Stimulated activated CD8-positive, alpha-beta memory T cell treated with anti-CD3 and anti-CD28 coated beads, Interleukin-4, amount 100 ng/mL, for 1 hour (primary cell): ENCODE measurements around the gene FBXL14.

ENCODE experiments used
- DNase-seq, 2 donors: peaks; one replicate each; pipeline ENCODE4 v3.0.0-alpha.2; 2020; ENCODE audit warnings: low read depth in 2 of 2, low spot score in 1 of 2

FBXL14 gene

DNA sequence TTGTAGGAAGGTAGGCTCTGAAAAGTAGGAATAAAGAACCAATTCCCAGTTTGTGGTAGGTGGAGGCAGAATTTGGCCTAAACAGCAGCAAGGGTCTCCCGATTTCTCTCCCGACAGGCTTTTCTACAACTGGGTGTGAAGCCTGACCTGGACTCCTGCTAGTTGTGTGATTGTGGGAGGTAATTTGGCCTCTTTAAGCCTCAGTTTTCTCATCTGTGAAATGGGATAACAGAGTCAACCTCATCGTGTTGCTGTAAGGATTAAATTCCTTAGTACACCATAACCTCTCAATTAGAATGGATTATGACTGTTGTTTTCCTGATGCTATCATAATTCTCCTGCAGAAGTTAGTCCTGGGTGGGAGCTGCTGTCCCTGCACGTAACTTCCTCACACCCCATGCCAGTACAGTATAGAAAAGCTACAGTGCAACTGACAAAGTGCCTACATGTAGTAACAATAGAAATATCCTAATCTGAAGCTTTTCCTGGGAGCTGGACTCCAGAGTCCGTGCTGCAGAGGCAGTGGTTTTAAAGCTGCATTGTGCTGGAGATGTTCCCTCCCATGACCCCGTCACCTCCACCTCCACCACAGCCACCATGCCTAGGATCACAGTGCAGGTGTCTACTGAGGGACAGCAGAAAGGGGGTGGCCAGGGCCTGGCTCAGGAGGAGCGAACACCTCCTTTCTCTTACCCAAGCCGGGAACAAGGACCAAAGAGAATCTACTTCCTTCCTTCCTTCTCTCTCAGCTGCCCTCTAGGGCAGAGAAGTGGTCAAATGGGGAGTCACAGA is 76.5 kb downstream of the FBXL14 start:
- DNase-seq: no peak

DNA sequence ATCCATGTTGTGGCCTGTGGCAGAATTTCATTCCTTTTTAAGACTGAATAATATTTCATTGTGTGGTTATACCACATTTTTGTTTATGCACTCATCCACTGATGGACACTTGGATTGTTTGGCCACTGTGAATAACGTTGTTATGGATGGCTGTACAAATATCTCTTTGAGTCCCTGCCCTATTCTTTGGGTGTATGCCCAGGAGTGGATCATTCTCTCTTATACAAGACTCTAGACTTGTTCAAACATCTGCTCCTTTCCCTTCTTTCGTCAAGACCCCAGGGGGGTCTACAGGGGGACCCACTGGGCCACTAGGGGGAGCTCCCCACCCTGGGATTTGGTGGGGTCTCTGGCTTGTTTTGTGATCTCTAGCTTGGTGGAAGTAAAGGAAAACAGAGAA is 77.4 kb downstream of the FBXL14 start:
- no peak for DNase-seq
